Measurements from ENCODE around the gene ALAS2. TPM values are rescaled to one million over a fixed set of nuclear protein-coding genes. Genes with fewer than 3 reads are reported as not detected.
"Not testable (repeated sequence)": the region's sequence is repeated elsewhere in the genome, so short reads cannot be mapped to it uniquely, and the experiment has no call there.

Gene ALAS2
- polyA plus RNA-seq (ENCODE audit: insufficient read length in 3 of 3), result 10 to 100 TPM; 10.8 to 11.3 (median 11.0) TPM
- long read RNA-seq, donor 1, partial matches to known transcripts, result 0 of 1 reads
- long read RNA-seq, donor 1, other reads (novel, unspliced or antisense), result 0 of 1 reads
- long read RNA-seq, donor 2, partial matches to known transcripts, result 0 of 3 reads
- long read RNA-seq, donor 2, other reads (novel, unspliced or antisense), result 0 of 3 reads
- long read RNA-seq, donor 3, partial matches to known transcripts, result 0 of 3 reads
- long read RNA-seq, donor 3, other reads (novel, unspliced or antisense), result 0 of 3 reads
- long read RNA-seq, donor 4, partial matches to known transcripts, result 0 of 1 reads
- long read RNA-seq, donor 4, other reads (novel, unspliced or antisense), result 0 of 1 reads
- long read RNA-seq, donor 5, partial matches to known transcripts, result 0 of 3 reads
- long read RNA-seq, donor 5, other reads (novel, unspliced or antisense), result 0 of 3 reads
- long read RNA-seq, donor 6, partial matches to known transcripts, result 0 of 3 reads
- long read RNA-seq, donor 6, other reads (novel, unspliced or antisense), result 0 of 3 reads
- long read RNA-seq, donor 7, partial matches to known transcripts, result 0 of 1 reads
- long read RNA-seq, donor 7, other reads (novel, unspliced or antisense), result 0 of 1 reads
- long read RNA-seq, donor 8, transcript ALAS2-202 (10 exons, 1,795 nt), result minor isoform, 7 of 38 reads
- long read RNA-seq, donor 8, transcript ALAS2-210 (11 exons, 1,940 nt), result major isoform, 14 of 38 reads
- long read RNA-seq, donor 8, partial matches to known transcripts, result 17 of 38 reads
- long read RNA-seq, donor 8, other reads (novel, unspliced or antisense), result 0 of 38 reads
- long read RNA-seq, donor 9, transcript ALAS2-210 (11 exons, 1,940 nt), result major isoform, 5 of 7 reads
- long read RNA-seq, donor 9, partial matches to known transcripts, result 0 of 7 reads
- long read RNA-seq, donor 9, other reads (novel, unspliced or antisense), result 0 of 7 reads
- long read RNA-seq, donor 10, partial matches to known transcripts, result 0 of 2 reads
- long read RNA-seq, donor 10, other reads (novel, unspliced or antisense), result 0 of 2 reads
- long read RNA-seq, donor 11, partial matches to known transcripts, result 0 of 1 reads
- long read RNA-seq, donor 11, other reads (novel, unspliced or antisense), result 0 of 1 reads
- long read RNA-seq, donor 12, partial matches to known transcripts, result 5 of 8 reads
- long read RNA-seq, donor 12, other reads (novel, unspliced or antisense), result 0 of 8 reads
- long read RNA-seq, donor 13, partial matches to known transcripts, result 0 of 2 reads
- long read RNA-seq, donor 13, other reads (novel, unspliced or antisense), result 0 of 2 reads
- long read RNA-seq, donor 14, partial matches to known transcripts, result 5 of 7 reads
- long read RNA-seq, donor 14, other reads (novel, unspliced or antisense), result 0 of 7 reads
- long read RNA-seq, donor 15, partial matches to known transcripts, result 0 of 2 reads
- long read RNA-seq, donor 15, other reads (novel, unspliced or antisense), result 0 of 2 reads
- long read RNA-seq, donor 16, partial matches to known transcripts, result 0 of 5 reads
- long read RNA-seq, donor 16, other reads (novel, unspliced or antisense), result 0 of 5 reads

- no peak for DNase-seq
These were observed at the start of gene ALAS2 for GRCh38 chrX:55030271-55031205. ALAS2 (minus strand) TSS chrX:55030977; CDS start chrX:55026000, 4,977 bp downstream.

DNA sequence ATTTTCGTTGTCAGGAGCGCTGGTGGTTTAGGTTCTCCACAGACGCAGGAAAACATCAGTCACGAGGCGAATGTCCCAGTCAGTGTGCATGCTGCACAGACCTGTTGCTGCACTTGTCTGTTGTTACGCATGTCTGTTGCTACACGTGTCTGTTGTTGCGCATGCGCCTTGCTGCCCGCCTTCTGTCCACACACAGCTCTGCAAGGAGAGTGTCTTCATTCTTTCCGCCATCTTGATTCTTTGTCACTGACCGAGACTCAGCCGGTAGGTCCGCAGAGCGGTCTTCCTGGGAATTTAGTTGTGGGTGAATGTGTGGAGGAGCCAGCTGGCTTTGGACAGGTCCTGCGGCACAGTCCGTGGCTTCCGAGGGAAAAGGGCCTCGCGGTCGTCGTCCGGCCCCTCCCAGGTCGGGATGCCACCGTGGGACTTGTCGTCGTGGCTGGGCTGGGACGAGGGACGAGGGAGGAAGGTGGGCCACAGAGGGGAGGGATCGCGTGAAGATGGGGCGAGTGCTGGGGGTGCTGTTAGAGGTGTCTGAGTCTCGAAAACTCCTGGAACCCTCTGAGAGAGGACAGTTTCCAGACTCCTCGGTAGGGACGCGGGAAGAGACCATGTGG lies 44.2 kb upstream of the ALAS2 start, which contains the start of gene PAGE2B:
Gene PAGE2B (plus strand): TSS at position 180 of the 617 bp plus-strand sequence. CDS start 1,012 bp downstream, outside the sequence.
- DNase-seq, result no peak

DNA sequence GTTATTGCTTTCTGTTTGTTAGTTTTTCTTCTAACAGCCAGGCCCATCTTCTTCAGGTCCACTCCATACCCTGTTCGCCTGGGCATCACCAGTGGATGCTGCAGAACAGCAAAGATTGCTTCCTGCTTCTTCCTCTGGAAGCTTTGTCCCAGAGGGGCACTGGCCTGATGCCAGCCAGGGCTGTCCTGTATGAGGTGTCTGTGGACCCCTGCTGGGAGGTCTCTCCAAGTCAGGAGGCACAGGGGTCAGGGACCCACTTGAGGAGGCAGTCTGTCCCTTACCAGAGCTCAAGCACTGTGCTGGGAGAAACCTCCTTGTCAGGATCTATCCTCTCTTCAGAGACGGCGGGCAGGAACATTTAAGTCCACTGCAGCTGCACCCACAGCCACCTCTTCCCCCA lies 41.5 kb upstream of the ALAS2 start:
- no peak for DNase-seq

DNA sequence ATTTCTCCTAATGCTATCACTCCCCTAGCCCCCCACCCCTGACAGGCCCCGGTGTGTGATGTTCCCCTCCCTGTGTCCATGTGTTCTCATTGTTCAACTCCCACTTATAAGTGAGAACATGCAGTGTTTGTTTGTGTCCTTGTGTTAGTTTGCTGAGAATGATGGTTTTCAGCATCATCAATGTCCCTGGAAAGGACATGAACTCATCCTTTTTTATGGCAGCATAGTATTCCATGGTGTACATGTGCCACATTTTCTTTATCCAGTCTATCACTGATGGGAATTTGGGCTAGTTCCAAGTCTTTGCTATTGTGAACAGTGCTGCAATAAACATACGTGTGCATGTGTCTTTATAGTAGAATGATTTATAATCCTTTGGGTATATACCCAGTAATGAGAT lies 36.4 kb upstream of the ALAS2 start:
- DNase-seq, result not testable (repeated sequence)

- no peak for DNase-seq
These were observed 27.0 kb upstream of the ALAS2 start for GRCh38 chrX:55057675-55058249.

GRCh38 chrX:55056820-55057674 lies 26.3 kb upstream of the ALAS2 start:
- DNase-seq, result no peak

- not testable (repeated sequence) for DNase-seq
These were observed 19.8 kb upstream of the ALAS2 start for GRCh38 chrX:55050599-55050998.

GRCh38 chrX:55041514-55041913 lies 10.7 kb upstream of the ALAS2 start:
- DNase-seq, result no peak

DNA sequence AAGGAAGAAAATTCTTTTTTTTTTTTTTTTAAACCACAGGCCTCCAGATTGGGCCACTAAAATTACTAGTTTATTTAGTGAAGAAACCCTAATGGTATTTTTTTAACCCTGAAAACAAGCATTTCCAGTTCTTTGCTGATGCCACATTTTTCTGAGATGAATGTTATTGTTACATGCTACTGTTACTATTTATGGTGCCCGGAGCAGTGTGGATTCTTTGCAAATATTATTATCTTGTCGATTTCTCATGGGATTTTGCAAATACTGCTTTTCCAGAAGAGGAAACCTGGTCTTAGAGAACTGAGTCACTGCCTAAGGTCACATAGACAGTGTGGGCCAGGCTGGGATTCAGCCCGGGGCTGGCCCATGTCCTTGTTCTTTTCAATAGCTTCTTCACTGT lies 8.7 kb upstream of the ALAS2 start:
- DNase-seq, result no peak

DNA sequence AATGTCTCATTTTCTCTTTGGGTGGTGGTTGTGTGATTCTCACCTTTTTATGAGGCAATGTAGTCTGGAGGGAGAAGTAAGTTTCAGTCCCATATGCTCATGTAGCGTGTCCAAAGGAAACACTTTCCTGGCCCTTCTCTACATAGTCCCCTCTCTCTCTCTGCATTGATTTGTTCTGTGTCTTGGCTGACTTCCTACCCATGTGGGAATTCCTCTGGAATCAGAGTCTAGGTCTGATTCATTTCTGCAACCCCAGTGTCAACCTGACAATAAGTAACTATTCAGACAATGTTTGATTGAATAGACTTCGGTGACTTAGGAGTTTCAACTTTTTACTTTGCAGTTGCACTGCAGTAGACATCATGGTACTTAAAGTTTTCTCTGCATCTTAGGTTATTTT lies 2.7 kb upstream of the ALAS2 start:
- no peak for DNase-seq

GRCh38 chrX:55029291-55029690 lies 1.5 kb downstream of the ALAS2 start:
- no peak for DNase-seq

DNA sequence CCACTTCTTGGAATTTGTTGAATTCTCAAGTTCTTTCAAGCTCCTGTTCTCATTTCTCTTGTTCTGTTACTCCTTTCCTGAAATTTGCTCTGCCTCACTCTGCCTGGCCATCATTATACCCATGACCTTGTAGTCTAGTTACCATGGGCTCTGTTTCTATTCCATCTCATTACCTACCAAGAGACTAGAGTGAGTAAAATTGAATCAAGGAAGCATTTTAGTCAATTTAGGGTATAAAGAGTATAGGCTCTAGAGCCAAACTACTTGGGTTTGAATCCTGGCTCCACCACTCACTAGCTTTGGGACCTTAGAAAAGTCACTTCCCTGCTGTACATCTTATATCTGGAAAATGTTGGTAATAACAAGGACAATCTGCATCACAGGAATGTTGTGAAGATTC lies 2.2 kb downstream of the ALAS2 start:
- no peak for DNase-seq

GRCh38 chrX:55028040-55028439 lies 2.7 kb downstream of the ALAS2 start:
- no peak for DNase-seq

- no peak for DNase-seq
These were observed 3.9 kb downstream of the ALAS2 start for GRCh38 chrX:55026840-55027239.

- no peak for DNase-seq
These were observed 4.6 kb downstream of the ALAS2 start for GRCh38 chrX:55026143-55026542.

- no peak for DNase-seq
These were observed 15.9 kb downstream of the ALAS2 start for GRCh38 chrX:55014897-55015299.

DNA sequence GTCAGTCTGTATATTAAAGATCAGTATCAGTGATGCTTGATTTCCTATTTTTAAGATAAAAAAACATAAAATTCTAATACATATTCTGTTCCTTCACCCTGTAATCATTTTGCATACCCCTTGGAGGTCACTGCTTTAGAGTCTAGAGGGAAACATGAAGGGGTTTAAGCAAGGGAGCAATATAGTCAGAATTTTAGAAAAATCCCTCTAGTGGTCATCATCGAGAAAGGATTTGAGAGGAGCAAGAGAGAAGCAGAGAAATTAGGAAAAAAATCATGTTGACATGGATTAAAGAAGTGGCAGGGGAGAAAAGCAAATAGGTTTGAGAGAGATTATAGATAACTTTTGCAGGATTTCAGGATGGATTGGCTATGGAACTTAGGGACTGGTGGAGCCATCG lies 19.5 kb downstream of the ALAS2 start:
- no peak for DNase-seq
